ENCODE data around the gene L1CAM.
"Not testable (repeated sequence)": the region's sequence is repeated elsewhere in the genome, so short reads cannot be mapped to it uniquely, and the experiment has no call there.

L1CAM gene

GRCh38 chrX:153827903-153828302, 58.1 kb downstream of the L1CAM start:
- no peak for DNase-seq

GRCh38 chrX:153827016-153827415, 59.0 kb downstream of the L1CAM start:
- no peak for DNase-seq

- DNase-seq, result no peak
Measured at GRCh38 chrX:153825042-153825441, 60.9 kb downstream of the L1CAM start.

- no peak for DNase-seq
Measured at GRCh38 chrX:153824348-153824747, 61.6 kb downstream of the L1CAM start.

GRCh38 chrX:153821066-153821465, 64.9 kb downstream of the L1CAM start:
- DNase-seq, result no peak

GRCh38 chrX:153820601-153821000, 65.4 kb downstream of the L1CAM start:
- no peak for DNase-seq

GRCh38 chrX:153819384-153820040, 66.5 kb downstream of the L1CAM start:
- no peak for DNase-seq

- DNase-seq, result peak; percentile 50
Measured at GRCh38 chrX:153818571-153819383, 67.2 kb downstream of the L1CAM start.

GRCh38 chrX:153818064-153818463, 67.9 kb downstream of the L1CAM start:
- DNase-seq, result not testable (repeated sequence)

- no peak for DNase-seq
Measured at GRCh38 chrX:153816831-153817690, 68.9 kb downstream of the L1CAM start.

GRCh38 chrX:153814591-153815315, 71.2 kb downstream of the L1CAM start:
- DNase-seq, result no peak

GRCh38 chrX:153813161-153813560, 72.8 kb downstream of the L1CAM start:
- no peak for DNase-seq

GRCh38 chrX:153812220-153812619, 73.8 kb downstream of the L1CAM start:
- no peak for DNase-seq

All from NCI-H1092 (cell line).